GM19455 (cell line): ENCODE results near the gene FMN2.

Experiments
- ATAC-seq: cut with Tn5 transposase; IDR thresholded peaks from one replicate; pipeline ENCODE4 v1.9.1; 2021; ENCODE audit not compliant: unreplicated experiment

FMN2 gene

DNA sequence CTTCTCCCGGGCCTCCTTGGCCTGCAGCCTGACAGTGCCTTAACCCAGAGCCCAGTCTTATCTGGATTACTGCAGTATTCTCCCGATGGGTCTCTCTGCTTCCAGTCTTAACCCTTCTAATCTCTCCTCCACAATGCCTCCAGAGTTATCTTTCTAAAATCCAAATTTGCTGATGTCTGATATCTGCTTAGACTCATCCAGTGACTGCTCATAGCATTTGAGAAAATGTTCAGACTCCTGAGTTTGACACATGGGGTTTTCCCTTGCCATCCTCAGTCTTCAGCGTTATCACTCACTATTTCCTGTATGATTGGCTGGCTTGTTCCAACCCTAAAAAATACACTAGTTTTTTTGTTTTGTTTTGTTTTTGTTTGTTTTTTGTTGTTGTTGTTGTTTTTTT, 102.0 kb downstream of the FMN2 start:
- no peak for ATAC-seq

DNA sequence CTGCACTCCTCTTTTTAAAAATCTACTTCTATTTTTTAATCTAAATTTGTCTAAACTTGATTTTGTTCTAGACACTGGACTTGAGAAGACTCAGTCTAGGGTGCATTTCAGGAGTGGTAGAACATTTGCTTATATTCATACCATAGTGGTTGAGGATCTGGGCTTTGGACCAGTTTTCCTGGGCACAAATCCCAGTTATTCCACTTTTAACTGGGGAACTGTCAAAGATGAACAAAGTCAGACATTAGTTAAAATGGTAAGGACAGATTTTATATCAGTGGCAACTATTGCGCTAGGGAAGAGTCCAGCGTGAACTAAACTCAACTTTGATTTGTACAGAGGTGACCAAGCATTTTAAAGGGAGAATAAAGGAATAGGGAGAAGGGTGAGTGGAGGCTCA, 102.4 kb downstream of the FMN2 start:
- no peak for ATAC-seq

DNA sequence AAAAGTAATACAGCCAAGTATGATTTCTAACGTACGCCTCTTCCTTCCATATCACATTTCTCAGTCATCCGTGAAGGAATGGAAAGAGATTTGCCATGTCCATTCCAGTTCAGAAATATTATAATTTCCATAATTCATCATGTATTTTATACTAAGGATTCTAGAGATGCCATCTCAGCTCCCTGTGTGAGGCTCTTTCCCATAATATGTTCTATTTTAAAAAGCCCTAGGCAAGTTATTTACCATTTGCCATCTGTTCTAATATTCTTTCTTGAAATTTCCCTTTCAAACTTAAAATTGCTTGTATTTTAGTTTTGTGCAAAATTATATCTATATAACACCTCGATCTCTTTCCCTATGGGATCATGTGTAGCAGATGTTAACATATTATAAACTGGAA, 106.7 kb downstream of the FMN2 start:
- no peak for ATAC-seq

DNA sequence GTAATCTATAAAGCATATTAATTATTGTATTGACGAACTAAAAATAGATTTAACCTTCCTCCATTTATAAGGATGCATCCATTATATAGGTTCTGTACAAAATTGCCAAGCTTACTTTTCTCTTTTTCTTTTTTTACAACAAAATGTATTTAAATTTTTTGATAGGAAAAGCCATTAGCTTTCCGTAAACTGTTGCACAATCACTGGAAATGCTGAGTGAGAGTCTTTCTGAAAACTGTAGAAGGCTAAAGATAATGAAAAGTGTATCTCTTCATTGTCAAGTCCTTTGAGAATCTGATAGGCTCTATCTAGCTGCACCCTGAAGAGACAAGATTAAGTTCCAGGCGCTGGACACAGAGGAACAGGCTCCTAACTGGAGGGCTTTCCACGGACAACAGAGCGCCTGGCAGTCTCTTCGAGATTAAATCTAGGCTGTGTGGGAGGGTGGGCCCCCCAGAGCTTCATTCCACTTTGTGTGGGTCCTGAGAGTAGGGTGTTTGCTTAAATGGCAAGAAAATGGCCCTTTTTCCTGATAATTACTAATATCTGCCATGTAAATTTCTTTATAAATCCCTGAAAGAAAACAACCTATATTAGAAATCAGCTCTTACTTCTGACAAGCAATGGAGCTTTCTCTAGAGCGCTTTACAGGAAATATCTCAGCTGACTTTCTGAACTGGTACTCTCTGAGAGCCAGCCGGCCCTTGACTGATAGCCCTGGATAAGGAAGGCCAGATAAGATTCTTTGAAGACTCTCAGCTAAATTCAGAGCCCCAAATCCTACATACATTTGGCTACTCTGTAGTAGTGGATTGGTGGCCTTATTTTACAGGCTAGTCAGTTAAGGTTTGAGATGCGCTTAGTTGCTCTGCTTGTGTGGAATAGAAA, 108.3 kb downstream of the FMN2 start:
- no peak for ATAC-seq

DNA sequence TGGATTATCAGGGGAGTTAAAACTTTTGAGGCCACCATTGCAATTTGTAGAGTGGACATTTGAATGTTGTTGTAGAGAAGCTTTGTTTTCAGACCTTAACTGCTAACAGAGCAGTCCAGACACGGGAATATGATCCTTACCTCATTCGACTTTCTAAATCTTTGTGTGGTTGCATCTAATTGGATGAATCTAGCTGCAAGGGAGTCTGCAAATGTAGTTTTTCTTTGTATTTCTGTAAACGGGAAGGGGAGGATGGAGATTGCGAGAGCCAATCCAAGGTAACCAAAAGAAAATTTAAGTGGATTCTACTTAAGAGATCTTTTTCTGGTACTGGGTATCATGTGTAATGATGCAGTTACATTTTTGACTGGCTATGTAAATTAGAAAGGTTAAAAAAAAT, 110.2 kb downstream of the FMN2 start:
- no peak for ATAC-seq

DNA sequence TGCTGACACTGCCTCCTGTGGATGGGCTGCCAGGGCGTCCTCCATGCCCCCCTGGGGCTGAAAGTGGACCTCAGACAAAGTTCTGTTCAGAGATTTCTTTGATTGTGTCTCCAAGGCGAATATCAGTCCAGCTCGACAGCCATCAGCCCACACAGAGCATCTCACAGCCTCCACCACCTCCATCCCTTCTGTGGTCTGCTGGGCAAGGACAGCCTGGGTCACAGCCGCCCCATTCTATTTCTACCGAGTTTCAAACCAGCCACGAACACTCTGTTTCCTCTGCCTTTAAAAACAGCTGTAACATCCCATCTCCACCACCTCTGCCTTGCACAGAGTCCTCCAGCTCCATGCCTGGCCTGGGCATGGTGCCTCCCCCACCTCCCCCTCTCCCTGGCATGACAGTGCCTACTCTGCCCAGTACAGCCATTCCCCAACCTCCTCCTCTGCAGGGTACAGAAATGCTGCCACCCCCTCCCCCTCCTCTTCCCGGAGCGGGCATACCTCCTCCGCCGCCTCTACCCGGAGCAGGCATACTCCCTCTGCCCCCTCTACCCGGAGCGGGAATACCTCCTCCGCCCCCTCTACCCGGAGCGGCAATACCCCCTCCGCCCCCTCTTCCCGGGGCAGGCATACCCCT, 115.5 kb downstream of the FMN2 start:
- no peak for ATAC-seq

DNA sequence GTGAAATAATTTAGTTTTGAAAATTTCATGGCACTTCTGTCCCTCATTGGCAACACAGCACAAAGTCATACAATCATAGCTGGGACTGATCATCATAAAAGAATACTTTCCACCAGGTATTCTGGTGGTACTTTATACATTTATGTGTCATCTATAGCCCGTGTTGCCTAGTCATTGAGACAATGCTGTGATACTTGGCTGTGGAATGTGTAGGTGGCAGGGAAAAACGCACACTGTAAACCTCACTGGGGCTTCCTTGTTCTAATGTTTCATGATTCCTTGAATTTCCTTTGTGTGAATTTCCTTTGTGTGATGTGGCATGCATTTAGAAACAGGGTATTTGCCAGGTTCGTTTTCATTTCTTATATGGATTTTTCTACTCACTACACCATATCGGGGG, 118.3 kb downstream of the FMN2 start:
- no peak for ATAC-seq

DNA sequence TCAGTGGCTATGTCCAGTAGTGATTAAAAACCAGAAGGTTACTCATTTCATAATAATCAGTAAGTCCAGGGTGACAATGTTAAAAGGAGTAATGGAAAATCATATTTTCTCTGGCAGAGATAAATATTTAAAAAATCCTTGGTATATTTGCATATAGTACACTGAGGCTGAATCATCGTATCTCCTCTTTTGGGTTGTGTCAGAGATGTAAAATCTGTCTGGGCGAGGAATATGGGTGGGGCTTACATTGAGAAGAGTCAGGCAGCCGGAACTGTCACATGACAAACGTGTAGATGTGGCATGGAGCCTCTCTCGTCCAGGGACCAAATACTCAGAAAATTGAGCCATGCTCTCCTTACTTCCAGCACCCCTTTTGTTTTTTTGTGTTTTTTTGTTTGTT, 120.9 kb downstream of the FMN2 start:
- no peak for ATAC-seq

DNA sequence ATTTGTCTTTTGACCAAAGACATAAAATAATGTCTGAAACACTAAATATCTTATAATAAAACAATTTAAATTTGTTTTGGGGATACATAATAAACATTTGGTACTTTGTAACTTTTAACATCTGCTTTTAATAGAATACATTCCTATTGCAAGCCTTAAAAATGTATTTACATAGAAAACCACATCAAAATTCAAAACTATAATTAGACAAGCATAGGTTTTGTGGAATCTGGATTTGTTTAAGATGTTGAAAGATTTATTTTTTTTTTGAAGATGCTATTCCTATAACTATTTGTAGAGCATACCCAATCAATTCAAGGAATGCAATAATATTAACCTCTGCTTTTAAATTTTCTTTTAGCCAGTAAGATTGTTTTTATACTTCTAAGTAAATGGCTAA, 125.7 kb downstream of the FMN2 start:
- no peak for ATAC-seq

DNA sequence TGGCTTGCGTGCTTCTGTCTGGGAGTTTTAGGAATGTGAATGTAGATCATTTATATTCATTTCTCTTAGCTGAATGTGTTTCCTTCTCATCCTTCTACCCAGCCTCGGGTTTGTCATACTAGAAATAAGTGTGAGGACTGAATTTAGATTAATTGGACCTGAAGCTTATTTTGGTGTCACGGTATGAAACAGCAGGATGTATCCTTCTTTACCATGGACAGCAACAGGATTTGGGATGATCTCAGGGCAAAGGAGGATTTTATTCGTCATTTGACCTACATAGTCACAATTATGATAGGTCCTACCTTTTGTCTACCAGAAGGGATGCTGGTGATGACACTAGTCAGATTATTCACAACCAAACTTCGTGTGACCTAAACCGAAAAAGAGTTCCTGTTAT, 127.4 kb downstream of the FMN2 start:
- no peak for ATAC-seq

DNA sequence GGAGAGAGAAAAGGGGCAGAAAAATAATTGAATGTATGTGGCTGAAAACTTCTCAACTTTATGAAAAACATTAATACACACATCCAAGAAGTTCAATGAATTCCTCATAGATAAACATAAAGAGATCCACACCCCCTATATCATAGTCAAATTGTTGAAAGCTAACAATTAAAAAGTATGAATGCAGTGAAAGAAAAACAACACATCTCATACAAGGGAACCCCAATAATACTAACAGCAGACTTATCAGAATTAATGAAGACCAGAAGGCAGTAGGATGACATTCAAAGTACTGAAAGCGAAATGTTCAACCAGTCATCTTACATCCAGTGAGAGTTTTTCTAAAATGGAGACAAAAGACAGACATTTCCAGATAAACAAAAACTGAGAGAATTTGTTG, 134.4 kb downstream of the FMN2 start:
- no peak for ATAC-seq

DNA sequence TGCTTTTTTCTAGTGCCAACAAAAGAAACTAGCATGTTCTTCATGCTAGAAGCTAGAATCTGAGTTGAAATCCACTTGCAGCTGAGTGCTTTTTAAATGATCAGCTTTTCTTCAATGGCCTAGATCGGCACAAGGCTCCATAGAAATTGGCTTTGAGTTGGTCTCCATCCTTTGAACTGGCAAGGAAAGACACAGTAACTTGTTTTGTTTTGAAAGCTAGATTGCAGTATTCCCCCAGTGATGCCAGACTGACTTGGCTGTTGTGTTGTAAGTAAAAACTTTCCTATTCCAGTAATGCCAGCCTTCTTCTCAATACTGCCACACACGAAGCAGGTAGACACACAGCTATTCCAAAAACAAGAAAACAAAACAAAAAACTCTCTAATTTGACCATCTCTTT, 139.1 kb downstream of the FMN2 start:
- ATAC-seq = no peak

DNA sequence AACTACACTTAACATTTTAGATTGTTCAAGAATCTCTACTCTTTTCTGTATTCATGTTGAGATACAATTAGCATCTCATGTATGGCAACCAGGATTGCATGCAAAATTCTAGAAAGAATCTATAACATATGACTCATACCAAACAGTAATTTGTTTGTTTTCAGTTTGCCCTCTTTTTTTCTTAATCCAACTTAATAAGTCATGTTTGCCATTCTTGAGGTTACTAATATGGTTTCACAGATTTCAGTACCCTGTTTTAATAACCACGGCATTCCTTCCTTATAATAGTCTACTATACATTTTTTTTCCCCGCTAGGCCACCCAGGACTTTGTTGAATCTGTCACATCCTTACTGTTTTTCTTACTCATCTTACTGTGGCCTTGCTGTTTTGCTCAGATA, 140.8 kb downstream of the FMN2 start:
- ATAC-seq = no peak

DNA sequence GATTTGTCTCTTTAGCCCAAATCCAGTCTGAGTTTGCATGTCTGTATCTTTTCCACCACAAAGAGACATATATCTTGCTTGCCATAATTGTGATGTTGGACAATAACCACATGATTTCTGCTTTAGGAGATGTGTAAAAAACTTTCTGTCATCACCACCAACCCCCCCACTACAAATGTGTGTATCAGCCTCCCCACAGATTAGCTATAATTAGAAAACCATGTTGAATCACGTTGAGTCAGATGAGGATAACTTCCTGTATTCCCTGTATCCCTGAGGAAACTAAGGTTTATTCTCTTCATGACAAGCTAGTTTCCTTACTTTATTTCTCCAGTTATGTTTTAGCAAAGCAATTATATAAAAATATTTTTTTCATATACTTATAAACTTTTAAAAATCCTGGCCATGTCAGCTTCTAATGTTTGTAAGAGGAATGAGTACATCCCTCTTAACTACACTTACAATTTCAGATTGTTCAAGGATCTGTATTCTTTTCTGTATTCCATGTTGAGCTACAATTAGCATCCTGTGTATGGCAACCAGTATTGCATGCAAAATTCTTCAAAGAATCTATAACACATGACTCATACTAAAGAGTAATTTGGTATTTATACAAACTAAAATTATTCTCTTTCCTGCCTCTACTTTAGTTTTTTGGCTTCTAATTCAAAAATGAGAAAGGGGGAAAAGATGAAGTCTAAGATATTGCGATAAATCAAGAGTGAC, 143.0 kb downstream of the FMN2 start:
- ATAC-seq = no peak

DNA sequence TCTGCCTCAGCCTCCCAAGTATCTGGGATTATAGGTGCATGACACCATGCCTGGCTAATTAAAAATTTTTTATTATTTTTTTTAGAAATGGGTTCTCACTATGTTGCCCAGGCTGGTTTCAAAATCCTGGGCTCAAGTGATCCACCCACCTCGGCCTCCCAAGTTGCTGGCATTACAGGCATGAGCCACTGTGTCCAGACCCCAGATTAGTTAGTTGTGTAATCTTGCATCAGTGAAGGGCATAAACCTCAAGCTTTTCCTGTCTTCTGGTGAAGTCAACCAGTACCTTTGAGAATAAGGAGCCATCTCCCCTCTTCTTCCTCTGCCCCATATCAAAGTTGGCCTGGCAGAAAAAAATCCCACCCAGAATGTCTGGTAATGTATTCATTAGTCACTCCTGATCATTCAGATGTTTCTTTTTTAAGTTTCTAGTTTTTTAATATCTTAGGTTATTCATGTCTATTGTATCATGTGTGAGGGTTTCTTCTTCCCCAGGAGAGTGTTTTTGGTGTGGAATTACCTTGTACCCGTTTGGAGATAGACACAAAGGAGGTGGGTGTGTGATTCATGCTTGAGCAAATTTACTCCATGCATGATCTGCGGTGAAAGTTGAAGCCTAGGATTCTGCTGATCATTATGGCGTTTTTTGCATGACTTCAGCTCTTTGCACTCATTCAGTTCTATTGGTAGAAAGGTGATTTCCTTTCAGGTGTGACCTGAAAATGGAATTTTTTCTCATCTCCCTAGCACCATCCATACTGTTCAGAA, 144.0 kb downstream of the FMN2 start:
- ATAC-seq = no peak

DNA sequence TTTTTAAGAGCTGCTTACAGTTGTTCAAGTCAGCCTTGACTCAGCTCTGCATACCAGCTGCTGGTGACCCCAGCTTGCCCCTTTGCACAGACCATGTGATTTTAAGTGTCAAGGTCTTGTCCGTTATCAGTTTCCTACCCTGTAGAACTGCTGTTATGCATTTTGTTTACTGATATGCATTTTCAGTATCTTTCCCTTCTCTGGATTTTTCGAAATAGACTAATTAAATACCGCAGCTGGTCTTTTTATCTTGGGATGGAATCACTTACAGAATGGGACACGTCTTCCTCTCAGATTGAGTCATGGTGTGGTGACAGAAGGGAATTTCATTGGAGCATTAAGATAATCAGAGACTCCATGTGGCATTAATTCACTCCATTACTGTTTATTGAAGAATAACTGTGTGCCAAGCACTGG, 145.6 kb downstream of the FMN2 start:
- ATAC-seq = no peak

DNA sequence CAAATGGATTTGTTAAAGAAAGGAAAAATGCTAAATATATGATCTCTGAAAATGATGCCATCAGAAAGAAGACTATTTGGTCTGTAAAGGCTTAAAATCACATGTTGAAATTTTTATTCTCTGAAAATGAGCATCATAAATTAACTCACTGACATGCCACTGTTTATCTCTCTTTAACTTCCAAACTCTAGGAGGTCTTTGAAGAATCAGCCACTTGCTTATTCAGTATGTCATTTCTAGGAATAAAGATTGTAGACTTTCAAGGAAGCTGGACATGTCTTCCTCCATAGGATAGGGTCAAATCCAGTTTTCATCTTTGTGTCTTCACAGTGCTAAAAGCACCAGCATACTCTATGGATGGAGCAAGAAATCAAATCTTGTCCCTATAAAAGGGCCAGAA, 147.6 kb downstream of the FMN2 start:
- no peak for ATAC-seq

DNA sequence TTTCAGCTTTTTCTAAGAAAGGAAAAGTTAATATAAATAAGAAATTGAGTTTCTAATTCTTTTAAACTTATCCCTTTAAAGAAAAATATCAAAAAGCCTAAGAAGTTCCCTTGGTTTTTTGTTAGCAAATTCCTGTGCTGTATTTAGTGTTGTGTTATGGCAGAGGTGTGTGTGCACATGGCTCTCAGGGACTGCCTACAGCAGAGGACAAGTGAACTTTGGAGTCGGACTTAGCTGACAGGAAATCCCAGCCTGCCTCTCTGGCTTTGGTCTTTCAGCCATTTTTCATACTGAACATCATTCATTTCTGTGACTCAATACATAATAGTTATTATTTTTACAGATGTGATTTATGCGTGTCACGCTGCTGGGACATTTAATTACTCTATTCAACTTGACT, 149.6 kb downstream of the FMN2 start:
- ATAC-seq = no peak

DNA sequence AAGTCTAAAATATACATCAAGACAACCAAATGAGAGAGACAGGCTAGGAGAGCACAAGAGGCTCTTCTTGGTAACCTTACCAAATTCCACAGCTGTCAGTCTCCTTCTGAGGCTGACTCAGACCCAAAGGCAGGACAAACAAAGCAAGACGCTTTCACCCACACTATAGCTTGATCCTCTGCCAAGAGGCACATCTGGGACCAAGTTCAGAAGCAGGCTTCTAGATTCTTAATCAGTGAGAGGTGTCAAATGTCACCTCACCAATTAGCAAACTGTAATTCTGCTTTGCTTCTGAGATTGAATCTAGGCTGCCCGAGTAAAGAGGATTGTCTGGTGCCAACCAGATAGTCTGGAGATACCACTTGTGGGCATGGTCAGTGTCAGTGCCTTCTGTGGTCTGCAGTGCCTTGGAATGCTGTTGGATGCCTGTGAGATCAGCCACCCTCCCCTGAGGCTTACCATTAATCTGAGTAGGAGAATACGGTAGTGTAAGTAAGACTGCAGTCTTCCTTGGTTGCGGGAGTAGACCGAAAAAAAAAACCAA, 151.0 kb downstream of the FMN2 start:
- ATAC-seq = no peak

DNA sequence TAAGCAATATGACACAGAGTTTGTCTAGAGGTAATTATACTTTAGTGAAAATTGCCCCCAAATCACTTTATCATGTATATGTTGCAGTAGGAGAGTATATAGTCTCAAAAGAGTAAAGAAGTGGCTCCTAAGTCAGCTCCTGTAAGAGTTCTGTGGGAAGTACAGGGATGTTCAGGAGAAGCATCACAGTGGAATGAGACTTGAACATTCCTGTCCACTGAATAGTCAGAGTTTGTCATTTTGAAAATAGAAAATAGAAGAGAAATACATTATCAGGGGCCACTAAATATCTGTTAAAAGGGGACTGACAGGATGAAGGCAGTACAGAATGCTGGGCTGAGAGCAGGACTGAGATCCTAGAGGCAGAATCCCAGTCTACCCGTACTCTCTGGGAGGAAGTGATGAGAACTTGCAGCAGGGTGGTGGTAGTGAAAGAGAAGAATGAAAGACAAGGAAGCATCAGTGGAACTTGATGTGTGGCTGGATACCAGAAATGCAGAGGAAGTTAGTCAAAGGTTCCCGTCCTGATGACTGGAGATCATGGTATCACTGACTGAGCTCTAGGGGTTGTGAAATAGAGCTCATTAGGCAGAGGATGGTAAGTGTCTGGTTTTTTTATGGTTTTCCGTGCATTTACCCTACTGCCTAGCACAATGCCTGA, 153.4 kb downstream of the FMN2 start:
- no peak for ATAC-seq

DNA sequence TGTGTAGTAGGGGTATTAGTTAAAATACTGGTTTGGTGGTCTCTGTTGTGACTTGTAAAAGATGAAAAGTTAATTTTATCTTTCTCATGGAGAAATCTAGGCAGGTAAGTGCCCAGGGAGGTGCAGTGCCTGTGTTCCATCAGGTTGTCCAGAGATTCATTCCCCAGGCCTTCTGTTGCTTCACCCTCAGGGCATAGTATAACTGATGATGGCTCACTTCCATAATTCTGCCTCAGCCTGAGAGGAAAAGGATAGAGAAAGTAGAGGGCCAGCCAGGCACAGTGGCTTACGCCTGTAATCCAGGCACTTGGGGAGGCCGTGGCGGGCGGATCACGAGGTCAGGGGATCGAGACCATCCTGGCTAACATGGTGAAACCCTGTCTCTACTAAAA, 153.9 kb downstream of the FMN2 start:
- ATAC-seq = no peak
